Neuron (in vitro differentiated cells): Measurements from ENCODE around the gene ABHD12B.

ENCODE experiments used
- H2AFZ ChIP-seq: one replicate; pipeline ENCODE4 v1.6.1; 2013; ENCODE audit warnings: low read depth, mild to moderate bottlenecking, inconsistent platforms, low read length, moderate library complexity
- H3K27me3 ChIP-seq: one replicate; pipeline ENCODE4 v1.6.1; 2013; ENCODE audit warnings: low read length; ENCODE audit not compliant: insufficient read depth
- H3K36me3 ChIP-seq: one replicate; pipeline ENCODE4 v1.6.1; 2013; ENCODE audit warnings: low read length; ENCODE audit not compliant: insufficient read depth
- H3K4me1 ChIP-seq: one replicate; pipeline ENCODE4 v1.6.1; 2013; ENCODE audit warnings: low read length; ENCODE audit not compliant: insufficient read depth
- H3K4me3 ChIP-seq: 2 replicates; pipeline ENCODE4 v1.5.1; 2013; ENCODE audit warnings: mild to moderate bottlenecking, low read length, moderate library complexity
- H3K9me3 ChIP-seq: one replicate; pipeline ENCODE4 v1.6.1; 2013; ENCODE audit warnings: low read length

ABHD12B gene, protein sequence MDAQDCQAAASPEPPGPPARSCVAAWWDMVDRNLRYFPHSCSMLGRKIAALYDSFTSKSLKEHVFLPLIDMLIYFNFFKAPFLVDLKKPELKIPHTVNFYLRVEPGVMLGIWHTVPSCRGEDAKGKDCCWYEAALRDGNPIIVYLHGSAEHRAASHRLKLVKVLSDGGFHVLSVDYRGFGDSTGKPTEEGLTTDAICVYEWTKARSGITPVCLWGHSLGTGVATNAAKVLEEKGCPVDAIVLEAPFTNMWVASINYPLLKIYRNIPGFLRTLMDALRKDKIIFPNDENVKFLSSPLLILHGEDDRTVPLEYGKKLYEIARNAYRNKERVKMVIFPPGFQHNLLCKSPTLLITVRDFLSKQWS

DNA sequence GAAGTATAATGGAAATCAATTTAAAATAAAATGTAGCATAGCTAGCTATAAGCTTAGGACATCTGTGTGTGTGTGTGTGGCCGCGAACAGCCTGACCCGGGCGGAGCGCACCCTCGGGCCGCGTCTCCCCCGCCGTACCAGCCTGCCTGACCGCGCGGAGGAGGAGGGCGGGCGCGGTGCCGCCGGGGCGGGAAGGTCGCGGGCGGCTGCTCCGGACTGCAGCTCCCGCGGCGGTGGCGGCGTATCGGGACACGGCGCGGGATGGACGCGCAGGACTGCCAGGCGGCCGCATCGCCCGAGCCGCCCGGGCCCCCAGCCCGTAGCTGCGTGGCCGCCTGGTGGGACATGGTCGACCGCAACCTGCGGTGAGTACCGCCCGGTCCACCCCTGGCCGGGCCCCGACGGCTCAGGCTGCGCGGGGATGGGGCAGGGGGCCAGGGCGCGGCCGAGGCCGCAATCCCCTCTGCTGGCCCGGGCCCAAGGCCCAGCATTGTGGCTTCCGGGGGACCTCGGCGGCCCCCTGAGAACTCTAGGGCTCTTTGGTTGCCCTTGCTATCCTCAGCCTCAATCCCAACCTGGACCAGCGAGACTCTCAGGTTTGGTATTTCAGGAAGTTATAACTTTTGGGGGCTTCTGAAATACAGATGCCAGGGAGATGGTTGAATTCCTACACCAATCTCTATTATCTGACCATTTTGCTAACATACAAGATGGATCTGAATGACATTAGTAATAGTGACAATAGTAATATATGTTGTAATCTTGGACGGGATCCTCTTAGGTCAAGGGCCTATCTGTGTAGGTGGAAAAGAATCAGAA, at the start of gene ABHD12B:
TSS of gene ABHD12B (plus strand) at position 140 of the 819 bp plus-strand sequence. CDS start at position 262, 122 bp downstream.
- no peak within 1 kb of the TSS for H2AFZ ChIP-seq
- no peaks in the 10 kb centered on the region for H3K9me3 ChIP-seq
- no peaks in the 10 kb centered on the region for H3K36me3 ChIP-seq
- peaks cover 8% of the 10 kb centered on the region for H3K4me1 ChIP-seq
- no peak within 1 kb of the TSS for H3K4me3 ChIP-seq
- peaks cover 35% of the 10 kb centered on the region for H3K27me3 ChIP-seq

DNA sequence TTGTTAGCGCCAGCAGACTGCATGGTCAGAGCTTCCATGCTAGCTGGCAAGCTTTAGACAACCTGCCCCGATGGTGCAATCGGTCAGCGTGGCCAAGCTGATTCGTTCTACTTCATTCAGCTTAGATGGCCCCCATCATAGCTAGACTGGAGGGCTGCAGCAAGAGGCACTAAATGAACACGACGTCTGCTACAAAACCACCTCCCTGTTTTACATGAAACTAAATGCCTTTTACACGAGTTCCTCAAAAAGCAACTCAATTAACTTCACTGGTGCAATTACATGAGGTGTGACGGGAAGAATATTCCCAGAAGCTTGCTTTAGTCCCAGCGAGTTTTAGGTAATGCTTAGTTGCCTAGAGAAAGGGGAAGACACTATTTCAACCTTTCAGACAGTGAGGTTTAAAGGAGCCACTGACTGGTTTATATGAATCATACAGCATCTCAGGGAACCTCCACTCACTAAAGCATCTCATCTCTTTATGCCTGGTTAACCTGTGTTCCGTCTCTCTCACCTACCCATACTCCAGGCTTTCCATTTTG, 49.3 kb upstream of the ABHD12B start:
- no peaks in the 10 kb centered on the region for H3K27me3 ChIP-seq
- H3K4me1 ChIP-seq = peaks cover 20% of the 10 kb centered on the region
- no peak overlapping the region for H3K4me3 ChIP-seq

DNA sequence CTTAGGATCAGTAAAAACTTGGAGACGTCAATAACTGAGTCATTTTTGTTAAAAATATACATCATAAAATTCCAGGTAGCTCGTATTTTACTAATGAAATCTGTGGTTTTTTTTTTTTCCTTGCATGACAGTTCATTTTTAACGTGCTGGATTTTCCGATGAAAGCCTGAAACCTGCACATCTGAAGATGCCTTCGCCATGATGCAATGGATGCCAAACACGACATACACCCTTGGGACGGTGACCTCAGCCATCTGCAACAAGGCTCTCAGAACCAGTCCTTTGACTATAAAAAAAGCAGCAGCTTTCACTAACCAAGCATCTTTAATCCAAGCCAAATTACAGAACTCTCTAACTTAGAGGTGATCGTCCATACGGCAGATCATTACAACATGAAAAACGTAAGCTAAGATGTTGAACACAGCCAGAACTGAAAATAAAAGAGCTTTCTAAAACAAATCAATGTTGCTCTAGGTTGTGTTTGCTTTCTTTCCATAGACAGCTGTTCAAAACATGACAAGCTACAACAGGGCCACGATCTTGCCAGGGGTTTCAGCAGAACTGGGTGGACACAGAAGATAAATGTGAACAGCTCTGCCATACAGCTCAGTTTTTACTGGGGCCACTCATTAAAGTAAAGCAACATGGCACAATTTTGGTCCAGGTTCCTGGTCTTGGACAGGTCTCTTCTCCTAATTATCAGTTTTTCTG, 48.6 kb upstream of the ABHD12B start:
- Histone ChIP-seq H3K36me3 (peaks cover 21% of the 10 kb centered on the region), H3K9me3 (no peaks in the 10 kb centered on the region), H3K27me3 (no peaks in the 10 kb centered on the region), H3K4me1 (peaks cover 26% of the 10 kb centered on the region), H3K4me3 (no peak overlapping the region), H2AFZ (no peak overlapping the region)

More for the DNA sequence above, 49.3 kb upstream of the ABHD12B start:
- H3K9me3 ChIP-seq = no peaks in the 10 kb centered on the region
- no peak overlapping the region for H2AFZ ChIP-seq
- peaks cover 24% of the 10 kb centered on the region for H3K36me3 ChIP-seq

DNA sequence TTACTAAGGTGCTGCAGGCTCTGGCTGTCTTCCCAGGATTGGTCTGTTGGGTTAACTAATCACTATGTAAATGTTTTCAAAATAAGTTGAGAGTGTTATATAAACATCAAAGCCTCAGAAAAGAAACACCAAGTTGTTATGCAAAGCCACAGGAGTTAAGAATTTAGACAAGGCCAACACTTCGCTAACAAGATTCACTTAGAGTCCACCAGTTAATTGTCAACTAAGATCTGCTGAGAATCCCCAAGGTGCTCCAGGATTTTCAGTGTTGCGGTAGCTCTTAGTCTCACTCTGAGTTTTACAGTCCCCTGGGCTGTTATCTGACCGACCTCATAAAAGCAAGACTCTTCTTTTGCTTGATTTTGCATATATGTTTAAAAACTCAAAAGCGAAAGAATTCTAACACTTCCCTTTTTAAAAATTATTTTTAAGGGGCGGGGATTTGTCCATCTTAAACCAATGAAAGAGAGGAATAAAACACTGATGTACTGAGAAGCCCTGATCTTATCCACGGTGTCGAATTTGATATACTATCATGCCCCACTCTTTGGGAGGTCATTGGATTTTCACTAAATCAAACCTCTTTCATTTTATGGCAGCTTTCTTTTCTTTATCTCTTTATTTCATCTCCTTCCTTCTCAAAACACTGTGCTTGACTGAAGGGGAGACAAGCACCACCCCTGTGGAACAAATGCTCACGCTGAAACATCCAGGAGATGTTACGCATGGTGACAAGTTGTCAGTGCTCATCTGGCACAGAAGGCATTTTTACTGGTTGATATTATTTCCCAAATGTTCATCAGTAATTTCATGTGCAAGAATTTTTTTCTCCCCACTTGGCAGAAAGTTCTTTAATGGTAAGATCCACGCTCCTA, 47.9 kb upstream of the ABHD12B start:
- H2AFZ ChIP-seq = no peak overlapping the region
- H3K27me3 ChIP-seq = no peaks in the 10 kb centered on the region
- no peaks in the 10 kb centered on the region for H3K9me3 ChIP-seq
- peaks cover 17% of the 10 kb centered on the region for H3K36me3 ChIP-seq
- H3K4me3 ChIP-seq = no peak overlapping the region
- H3K4me1 ChIP-seq = peaks cover 34% of the 10 kb centered on the region

DNA sequence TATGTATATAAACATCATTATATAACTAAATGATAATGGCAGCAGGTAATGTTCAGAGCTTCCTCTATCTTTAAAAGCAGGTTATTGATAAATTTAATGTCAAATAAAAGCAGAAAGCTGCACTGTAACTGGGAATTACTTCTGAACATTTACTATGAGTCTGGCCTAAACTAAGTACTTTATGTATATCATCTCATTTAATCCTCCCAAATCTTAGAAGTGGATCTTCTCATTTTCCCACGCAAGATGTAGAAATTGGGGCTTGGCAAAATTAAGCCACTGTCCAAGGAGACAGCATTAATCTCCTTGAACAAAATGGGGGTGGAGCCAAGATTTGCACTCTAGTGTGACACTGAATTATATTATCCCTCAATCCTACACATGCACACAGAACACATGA, 46.5 kb upstream of the ABHD12B start:
- H3K4me3 ChIP-seq = no peak overlapping the region
- peaks cover 40% of the 10 kb centered on the region for H3K4me1 ChIP-seq
- H2AFZ ChIP-seq = no peak overlapping the region
- H3K9me3 ChIP-seq = no peaks in the 10 kb centered on the region
- H3K27me3 ChIP-seq = no peaks in the 10 kb centered on the region
- peaks cover 13% of the 10 kb centered on the region for H3K36me3 ChIP-seq

DNA sequence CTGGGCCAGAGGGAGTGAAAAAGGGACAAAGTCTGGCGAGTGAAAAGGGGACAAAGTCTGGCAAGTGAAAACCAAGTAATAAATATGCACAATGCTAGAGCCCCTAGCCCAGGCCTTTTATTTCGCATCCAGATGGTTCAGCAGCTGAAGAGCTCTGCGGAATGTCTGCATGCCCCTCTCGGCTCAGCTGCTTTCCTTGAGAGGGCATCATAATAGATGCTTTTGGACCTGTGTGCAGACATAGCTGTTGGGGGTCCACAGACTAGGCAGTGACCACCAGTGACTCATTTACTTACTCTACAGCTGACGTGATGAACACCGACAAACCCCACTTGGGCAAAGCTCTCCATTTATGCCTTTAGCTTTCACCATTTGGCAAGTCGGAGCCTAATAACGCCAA, 45.2 kb upstream of the ABHD12B start:
- H3K9me3 ChIP-seq = no peaks in the 10 kb centered on the region
- H3K36me3 ChIP-seq = peaks cover 7% of the 10 kb centered on the region
- no peak overlapping the region for H2AFZ ChIP-seq
- H3K4me3 ChIP-seq = peak overlapping the region; percentile 6
- no peaks in the 10 kb centered on the region for H3K27me3 ChIP-seq
- H3K4me1 ChIP-seq = peaks cover 40% of the 10 kb centered on the region

DNA sequence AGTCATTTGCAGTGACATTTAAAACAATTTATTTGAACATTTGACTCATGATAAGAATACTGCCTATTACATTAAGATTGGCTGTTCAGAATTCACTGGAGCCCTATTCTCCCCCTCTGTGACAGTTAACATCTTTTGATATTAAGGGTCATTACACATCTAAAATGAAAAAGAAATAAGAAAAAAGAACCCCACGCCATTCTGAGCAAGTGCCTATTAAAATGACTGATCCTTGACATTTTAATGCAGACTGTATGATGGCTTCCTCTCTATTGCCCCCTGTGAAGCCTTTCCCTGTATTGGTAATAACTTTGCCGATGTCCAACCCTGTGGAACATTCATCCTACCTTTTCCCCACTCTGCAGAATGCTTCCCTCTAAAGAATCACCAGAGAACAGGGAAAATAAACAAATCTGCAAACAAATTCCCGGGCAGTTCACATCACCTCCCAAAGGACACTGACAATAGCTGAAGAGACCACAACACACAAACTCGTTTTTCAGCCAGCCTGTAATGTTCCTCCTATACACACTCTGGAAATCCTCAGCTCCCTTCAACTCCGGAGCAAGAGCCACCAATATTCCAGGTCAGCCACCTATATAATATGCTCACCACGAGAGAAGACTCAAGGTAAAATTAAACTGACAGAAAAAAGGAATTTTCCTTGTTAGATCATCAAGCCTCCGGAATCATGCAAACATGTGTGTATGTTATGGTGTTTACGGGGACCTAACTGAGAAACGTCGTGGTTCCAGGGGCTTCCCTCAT, 42.9 kb upstream of the ABHD12B start:
- Histone ChIP-seq H2AFZ (no peak overlapping the region), H3K36me3 (peaks cover 7% of the 10 kb centered on the region), H3K27me3 (no peaks in the 10 kb centered on the region), H3K4me3 (peak overlapping the region; percentile 79), H3K4me1 (peaks cover 46% of the 10 kb centered on the region), H3K9me3 (no peaks in the 10 kb centered on the region)

DNA sequence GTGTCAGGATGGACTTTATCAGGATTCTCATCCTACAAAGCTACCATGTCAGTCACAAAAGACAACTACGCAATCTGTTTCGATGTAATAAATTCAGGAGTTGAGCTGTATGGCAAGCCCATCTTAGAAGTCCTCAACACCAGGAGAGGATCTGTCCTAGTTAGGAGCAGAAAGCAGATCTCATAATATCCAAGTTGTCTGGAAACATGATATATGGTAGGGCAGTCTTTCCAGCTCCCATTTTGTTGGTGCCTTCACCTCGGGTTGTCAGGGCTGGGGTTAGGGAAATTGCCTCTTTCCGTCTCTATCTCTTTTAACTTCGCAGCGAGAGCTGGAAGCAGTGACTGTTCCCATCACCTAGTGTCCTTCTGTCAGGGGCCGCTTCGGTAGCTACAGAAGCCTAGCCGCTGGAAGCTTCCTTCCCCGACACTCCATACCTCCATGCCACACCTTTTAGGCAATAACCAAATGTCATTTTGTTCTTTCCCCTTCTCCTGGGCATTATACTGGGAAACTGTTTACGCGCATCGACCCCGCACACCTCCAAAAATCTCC, 42.3 kb upstream of the ABHD12B start:
- Histone ChIP-seq H3K27me3 (no peaks in the 10 kb centered on the region), H3K36me3 (peaks cover 1% of the 10 kb centered on the region), H3K9me3 (no peaks in the 10 kb centered on the region), H3K4me3 (peak overlapping the region; percentile 79), H2AFZ (no peak overlapping the region), H3K4me1 (peaks cover 46% of the 10 kb centered on the region)

DNA sequence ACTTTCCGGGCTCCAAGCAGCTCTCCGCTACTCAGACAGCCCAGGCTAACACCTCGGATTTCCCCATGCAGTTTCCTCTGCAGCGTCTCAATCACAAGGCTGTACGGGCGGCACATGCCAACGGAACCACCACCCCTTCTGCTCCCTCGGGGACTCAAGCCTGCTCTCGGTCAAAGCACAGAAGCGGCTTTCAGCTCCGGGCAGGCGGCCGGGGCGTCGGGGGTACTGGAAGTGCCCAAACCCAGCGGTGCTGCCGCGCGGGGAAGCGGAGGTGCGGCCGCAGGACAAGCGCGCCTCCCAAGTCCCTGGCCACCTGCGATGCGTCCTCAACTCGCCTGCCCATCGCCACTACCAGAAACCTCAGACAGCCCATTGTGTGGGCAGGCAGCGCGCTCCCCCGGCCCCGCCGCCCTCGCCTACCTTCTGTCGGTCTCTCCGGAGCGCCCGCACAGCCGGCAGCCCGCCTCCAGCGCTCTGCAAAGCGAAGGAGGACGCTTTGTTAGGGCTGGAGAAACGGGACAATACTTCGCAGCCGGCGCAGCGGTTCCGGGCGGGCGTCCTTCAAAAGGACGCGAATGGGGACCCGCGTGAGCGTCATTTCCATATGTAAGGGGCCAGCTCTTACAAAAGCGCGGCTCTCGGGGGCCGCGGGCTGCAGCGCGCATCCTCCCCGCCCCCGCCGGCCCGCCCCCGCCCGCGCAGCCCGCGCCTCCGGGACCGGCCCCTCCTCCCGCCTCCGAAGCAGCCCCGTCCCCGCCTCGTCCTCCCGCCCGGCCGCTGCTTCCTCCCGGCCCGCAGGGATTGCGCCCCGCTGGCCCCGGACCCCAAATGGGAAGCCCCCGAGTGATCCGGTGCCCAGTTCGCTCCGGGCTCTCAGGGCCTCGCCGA, 41.6 kb upstream of the ABHD12B start:
- no peaks in the 10 kb centered on the region for H3K27me3 ChIP-seq
- peak overlapping the region; percentile 79 for H3K4me3 ChIP-seq
- H3K36me3 ChIP-seq = no peaks in the 10 kb centered on the region
- H3K9me3 ChIP-seq = no peaks in the 10 kb centered on the region
- H2AFZ ChIP-seq = peak overlapping the region; percentile 18
- H3K4me1 ChIP-seq = peaks cover 46% of the 10 kb centered on the region

DNA sequence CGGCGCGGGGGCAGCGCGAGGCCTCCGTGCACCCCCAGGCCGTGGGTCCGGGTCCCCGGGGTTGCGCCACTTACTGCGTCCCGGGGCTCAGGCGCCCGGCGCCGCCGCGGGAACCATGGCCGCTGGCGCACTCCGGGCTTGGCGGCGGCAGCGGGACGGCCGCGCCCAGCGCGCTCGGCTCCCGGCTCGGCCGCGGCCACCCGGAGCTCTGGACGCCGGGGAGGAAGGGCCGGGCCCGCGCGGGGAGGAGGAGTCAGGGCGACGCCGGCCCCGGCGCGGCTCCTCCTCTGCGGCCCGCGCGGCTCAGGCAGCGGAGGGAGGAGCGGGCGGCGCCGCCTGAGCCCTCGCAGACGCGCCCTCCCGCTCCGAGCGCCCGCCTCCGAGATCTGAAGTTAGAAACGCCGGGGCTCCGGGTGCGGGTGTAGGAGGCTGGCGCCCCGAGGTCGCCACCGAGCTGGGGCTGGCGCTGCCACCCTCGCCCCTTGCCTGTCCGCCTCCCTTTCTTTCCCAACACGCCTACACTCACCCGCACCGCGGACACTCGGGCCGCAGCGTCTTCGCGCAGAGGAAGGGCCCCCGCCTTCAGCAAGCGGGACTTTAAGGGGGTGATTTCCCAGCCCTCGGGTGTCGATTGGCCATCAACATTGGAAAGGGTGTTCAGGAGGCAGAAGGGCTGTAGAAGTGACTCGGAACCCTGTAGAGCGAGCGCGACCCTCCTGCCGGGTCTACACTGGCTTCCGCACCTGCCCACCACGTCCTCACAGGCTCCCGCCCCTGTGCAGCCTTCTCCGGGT, 40.7 kb upstream of the ABHD12B start, which contains the start of gene NIN:
TSS of gene NIN (minus strand) at position 231 of the 794 bp plus-strand sequence. CDS start 9,106 bp downstream, outside the sequence.
- no peaks in the 10 kb centered on the region for H3K9me3 ChIP-seq
- no peaks in the 10 kb centered on the region for H3K36me3 ChIP-seq
- peak within 1 kb of the TSS; percentile 79 for H3K4me3 ChIP-seq
- no peaks in the 10 kb centered on the region for H3K27me3 ChIP-seq
- peaks cover 40% of the 10 kb centered on the region for H3K4me1 ChIP-seq
- H2AFZ ChIP-seq = peak within 1 kb of the TSS; percentile 70
